Neutrophil (primary cell): ENCODE measurements around the gene EYA2.

Experiments
- H3K27ac ChIP-seq: fragments of 200-600 bp; sonication (generic); 2 replicates; pipeline ENCODE4 v1.5.1; 2016; ENCODE audit warnings: mild to moderate bottlenecking, moderate library complexity
- H3K27me3 ChIP-seq: fragments of 200-600 bp; sonication (generic); 2 replicates; pipeline ENCODE4 v1.6.0; 2016; ENCODE audit warnings: mild to moderate bottlenecking
- H3K36me3 ChIP-seq: fragments of 200-600 bp; sonication (generic); 2 replicates; pipeline ENCODE4 v1.5.1; 2017
- H3K4me1 ChIP-seq, 2 experiments: fragments of 200-600 bp in 1 of 2; sonication (generic) in 1 of 2; 1 replicate in 1 of 2; 2 replicates in 1 of 2; pipeline versions ENCODE4 v1.5.1 to v1.6.1; 2013 to 2016; ENCODE audit warnings: low read depth in 1 of 2, low read length in 1 of 2, mild to moderate bottlenecking in 1 of 2, moderate library complexity in 1 of 2; ENCODE audit not compliant: control insufficient read depth in 1 of 2, insufficient read depth in 1 of 2
- H3K4me3 ChIP-seq, 2 experiments: fragments of 200-600 bp in 1 of 2; sonication (generic) in 1 of 2; 1 replicate in 1 of 2; 2 replicates in 1 of 2; pipeline ENCODE4 v1.5.1; 2013 to 2016; ENCODE audit warnings: low read depth in 1 of 2, low read length in 1 of 2, mild to moderate bottlenecking in 1 of 2, moderate library complexity in 1 of 2
- H3K9me3 ChIP-seq: fragments of 200-600 bp; sonication (generic); 2 replicates; pipeline ENCODE4 v1.5.1; 2016
- TF ChIP-seq, protein P1 (sequence below): fragments of 200-600 bp; sonication (generic); IDR thresholded peaks from 2 replicates; pipeline ENCODE4 v1.5.1; 2016; ENCODE audit warnings: antibody characterized with exemption

EYA2 gene

DNA sequence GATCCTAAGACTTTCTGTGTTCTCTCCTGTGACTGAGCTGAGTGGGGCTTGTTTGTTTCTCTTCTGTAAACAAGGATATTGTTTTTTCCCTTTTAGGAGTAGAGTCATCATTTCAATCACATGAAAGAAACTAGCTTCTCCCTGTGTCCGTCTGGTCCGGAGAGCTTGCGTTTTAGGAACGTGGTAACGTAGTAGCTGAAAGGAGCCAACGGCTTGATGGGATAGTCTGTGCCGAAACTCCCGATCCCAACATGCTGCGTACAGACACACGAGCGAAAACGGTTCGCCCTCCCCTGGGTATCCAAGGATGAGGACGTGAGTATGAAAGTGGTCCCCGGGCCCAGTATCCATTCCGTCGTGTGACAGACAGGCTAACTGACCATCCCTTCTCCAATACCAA is 315.3 kb downstream of the EYA2 start:
- Histone ChIP-seq H3K4me1 (no peaks in the 10 kb centered on the region), H3K4me3 (no peak overlapping the region), H3K36me3 (peaks cover 68% of the 10 kb centered on the region), H3K27me3 (no peaks in the 10 kb centered on the region), H3K9me3 (no peaks in the 10 kb centered on the region), H3K27ac (no peak overlapping the region)
- TF ChIP-seq, protein P1, sequence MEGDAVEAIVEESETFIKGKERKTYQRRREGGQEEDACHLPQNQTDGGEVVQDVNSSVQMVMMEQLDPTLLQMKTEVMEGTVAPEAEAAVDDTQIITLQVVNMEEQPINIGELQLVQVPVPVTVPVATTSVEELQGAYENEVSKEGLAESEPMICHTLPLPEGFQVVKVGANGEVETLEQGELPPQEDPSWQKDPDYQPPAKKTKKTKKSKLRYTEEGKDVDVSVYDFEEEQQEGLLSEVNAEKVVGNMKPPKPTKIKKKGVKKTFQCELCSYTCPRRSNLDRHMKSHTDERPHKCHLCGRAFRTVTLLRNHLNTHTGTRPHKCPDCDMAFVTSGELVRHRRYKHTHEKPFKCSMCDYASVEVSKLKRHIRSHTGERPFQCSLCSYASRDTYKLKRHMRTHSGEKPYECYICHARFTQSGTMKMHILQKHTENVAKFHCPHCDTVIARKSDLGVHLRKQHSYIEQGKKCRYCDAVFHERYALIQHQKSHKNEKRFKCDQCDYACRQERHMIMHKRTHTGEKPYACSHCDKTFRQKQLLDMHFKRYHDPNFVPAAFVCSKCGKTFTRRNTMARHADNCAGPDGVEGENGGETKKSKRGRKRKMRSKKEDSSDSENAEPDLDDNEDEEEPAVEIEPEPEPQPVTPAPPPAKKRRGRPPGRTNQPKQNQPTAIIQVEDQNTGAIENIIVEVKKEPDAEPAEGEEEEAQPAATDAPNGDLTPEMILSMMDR = no peak

DNA sequence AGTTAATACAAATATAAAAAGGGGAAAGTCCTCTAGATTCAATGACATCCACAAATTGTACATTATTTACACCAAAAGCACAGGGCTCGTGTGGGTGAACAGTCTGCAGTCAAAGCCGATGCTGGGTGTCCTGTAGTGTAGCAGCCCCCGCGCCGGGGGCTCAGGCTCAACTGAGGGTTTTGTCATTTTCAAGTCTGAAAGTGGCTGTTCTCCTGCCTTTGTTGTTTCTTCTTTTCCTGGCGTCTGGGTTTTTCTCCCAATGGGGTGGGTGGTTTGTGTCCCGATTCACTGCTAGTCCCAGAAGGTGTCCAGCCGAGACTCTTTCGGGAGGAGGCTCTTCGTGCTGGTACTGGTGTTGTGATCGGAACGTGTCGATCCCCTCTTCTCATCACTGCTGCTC is 315.8 kb downstream of the EYA2 start:
- Histone ChIP-seq H3K9me3 (no peaks in the 10 kb centered on the region), H3K4me1 (no peaks in the 10 kb centered on the region), H3K36me3 (peaks cover 73% of the 10 kb centered on the region), H3K27me3 (no peaks in the 10 kb centered on the region), H3K27ac (no peak overlapping the region), H3K4me3 (no peak overlapping the region)
- TF ChIP-seq, protein P1 = no peak

DNA sequence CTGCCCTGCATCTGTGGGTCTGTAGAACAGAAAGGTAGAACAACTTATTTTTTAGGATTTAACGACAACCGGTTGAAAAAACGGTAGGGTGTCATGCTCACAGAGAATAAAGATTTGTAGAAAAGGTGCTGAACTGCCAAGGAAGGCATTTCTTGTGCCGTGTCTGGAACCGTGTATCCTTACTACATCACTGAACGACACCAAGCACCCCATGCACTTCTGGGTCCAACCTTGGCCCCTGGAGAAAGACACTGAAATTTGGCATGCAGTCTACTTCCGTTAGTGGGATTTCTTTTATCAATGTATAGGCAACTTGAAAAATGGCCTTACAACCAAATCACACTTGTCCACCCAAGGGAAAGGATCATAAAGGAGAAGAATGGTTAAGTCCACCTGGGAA is 316.4 kb downstream of the EYA2 start:
- H3K27me3 ChIP-seq = no peaks in the 10 kb centered on the region
- TF ChIP-seq, protein P1 = no peak
- H3K4me3 ChIP-seq = no peak overlapping the region
- H3K9me3 ChIP-seq = no peaks in the 10 kb centered on the region
- no peak overlapping the region for H3K27ac ChIP-seq
- H3K4me1 ChIP-seq = no peaks in the 10 kb centered on the region
- H3K36me3 ChIP-seq = peaks cover 78% of the 10 kb centered on the region

DNA sequence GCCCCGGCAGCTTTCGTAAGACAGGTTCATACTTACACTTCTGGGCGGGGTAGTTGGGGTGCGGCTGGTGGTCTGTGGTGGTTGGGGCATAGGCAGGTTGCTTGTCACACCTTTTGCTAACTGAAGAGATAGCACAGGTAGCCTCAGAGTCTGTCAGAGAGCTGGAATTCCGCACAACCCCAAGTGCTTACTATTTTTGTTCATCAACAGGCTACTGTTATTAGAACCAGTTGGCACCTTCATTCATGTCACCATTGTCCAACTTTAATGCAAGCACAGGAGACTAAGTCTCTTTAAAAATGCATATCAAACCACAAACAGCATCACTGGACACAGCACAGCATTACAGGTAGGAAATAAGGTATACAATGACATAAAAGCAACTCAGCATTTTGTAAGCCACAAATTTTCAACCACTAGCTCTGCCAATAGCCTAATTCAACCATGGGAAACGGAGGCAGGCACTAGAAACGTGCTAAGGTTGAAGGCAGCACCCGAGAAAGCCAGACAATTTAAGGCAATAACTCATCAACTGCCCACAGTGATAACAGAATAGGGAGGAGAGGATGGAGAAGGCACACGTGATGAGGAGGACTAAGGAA is 318.1 kb downstream of the EYA2 start:
- TF ChIP-seq, protein P1 = no peak
- no peak overlapping the region for H3K27ac ChIP-seq
- H3K36me3 ChIP-seq = peaks cover 94% of the 10 kb centered on the region

DNA sequence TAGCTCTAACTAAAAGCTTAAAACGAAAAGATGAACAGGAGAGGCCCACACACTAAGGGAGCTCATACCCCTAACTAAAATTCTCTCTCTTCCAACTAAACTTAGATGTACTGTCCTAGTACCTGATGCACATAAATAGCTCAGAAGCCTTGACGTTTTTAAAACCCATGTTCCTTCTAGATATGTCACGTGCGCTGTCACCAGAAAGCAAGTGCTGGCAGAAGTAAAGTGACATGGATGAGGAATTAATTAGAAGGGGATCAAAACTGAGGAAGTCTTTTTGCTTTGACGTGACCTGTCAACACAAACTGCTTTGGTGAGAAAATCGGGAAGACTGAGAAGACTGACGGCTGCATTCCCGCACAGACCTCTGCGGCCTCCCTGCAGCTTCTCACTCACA is 319.3 kb downstream of the EYA2 start:
- H3K36me3 ChIP-seq = peaks cover 89% of the 10 kb centered on the region
- no peaks in the 10 kb centered on the region for H3K9me3 ChIP-seq
- H3K27ac ChIP-seq = no peak overlapping the region
- no peaks in the 10 kb centered on the region for H3K27me3 ChIP-seq
- H3K4me3 ChIP-seq = no peak overlapping the region
- no peaks in the 10 kb centered on the region for H3K4me1 ChIP-seq
- TF ChIP-seq, protein P1 = no peak

More for the DNA sequence above, 318.1 kb downstream of the EYA2 start:
- H3K27me3 ChIP-seq = no peaks in the 10 kb centered on the region
- H3K4me3 ChIP-seq = no peak overlapping the region
- H3K9me3 ChIP-seq = no peaks in the 10 kb centered on the region
- no peaks in the 10 kb centered on the region for H3K4me1 ChIP-seq
